Activated CD4-positive, alpha-beta memory T cell treated with anti-CD3 and anti-CD28 coated beads, Interleukin-2, amount 10 ng/mL, durations not matched to agents 7 days and 5 days (primary cell): ENCODE results near the gene SSRP1. TPM values are rescaled to one million over a fixed set of nuclear protein-coding genes. Genes with fewer than 3 reads are reported as not detected.

ENCODE experiments used
- CTCF ChIA-PET: fragments of 350-600 bp; sonication (Branson Sonifier 250); formaldehyde crosslinking; loops from one replicate; lab custom pipeline; 2021; ENCODE audit warnings: antibody characterized with exemption, inconsistent platforms; lab: Charles Lee
- POLR2A ChIA-PET: fragments of 350-600 bp; sonication (Branson Sonifier 250); formaldehyde crosslinking; loops from one replicate; lab custom pipeline; 2021; ENCODE audit warnings: antibody characterized with exemption; lab: Charles Lee
- DNase-seq: peaks from one replicate; pipeline ENCODE4 v3.0.0-alpha.2; 2020
- H3K27ac Mint-ChIP-seq: one replicate; pipeline ENCODE4 v1.8.0; 2021; ENCODE audit warnings: mild to moderate bottlenecking, mixed read lengths
- H3K27me3 Mint-ChIP-seq: one replicate; pipeline ENCODE4 v1.8.0; 2021; ENCODE audit warnings: mixed read lengths
- H3K36me3 Mint-ChIP-seq: one replicate; pipeline ENCODE4 v1.8.0; 2021; ENCODE audit warnings: low read depth, mixed read lengths
- H3K4me1 Mint-ChIP-seq: one replicate; pipeline ENCODE4 v1.8.0; 2021; ENCODE audit warnings: mixed read lengths
- H3K4me3 Mint-ChIP-seq: one replicate; pipeline ENCODE4 v1.8.0; 2021; ENCODE audit warnings: mild to moderate bottlenecking, mixed read lengths
- H3K9me3 Mint-ChIP-seq: one replicate; pipeline ENCODE4 v1.8.0; 2021; ENCODE audit warnings: mixed read lengths
- total RNA-seq, 2 experiments: library from RNA; stranded (reverse); gene quantifications; one replicate each; pipeline ENCODE4 v1.2.3, GENCODE V29; 2021

Gene SSRP1
- total RNA-seq, 2 experiments from 2014 or later = 135 to 137 TPM

DNA sequence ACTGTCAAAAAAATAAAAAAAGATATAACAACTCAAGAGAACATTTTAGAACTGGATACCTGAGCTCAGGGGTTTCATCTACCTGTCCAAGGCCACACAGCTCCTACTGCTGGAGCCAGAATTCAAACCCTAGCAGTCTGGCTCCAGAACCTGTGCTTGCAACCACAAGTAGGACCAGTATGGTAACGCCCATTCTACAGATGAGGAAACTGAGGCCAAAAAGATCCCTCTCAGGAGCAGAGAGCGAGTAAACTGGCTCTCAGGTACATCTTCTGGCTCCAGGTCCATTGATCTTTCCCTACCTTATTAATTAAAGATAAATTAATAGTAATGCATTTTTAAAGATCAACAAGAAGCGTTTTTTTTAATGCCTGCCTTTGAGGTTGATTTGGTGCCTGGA is 21.6 kb upstream of the SSRP1 start:
- no peak for DNase-seq
- CTCF ChIA-PET = interaction anchor here (2.1 kb wide), 1 partner anchor 11 kb away, joined by 8 read pairs; no protein-coding TSS in a partner anchor
- Mint-ChIP-seq H3K4me3 (no peak overlapping the region), H3K36me3 (no peaks in the 10 kb centered on the region), H3K27ac (no peak overlapping the region), H3K9me3 (peaks cover 2% of the 10 kb centered on the region), H3K4me1 (no peaks in the 10 kb centered on the region), H3K27me3 (peaks cover 20% of the 10 kb centered on the region)
- POLR2A ChIA-PET = no interaction called here

DNA sequence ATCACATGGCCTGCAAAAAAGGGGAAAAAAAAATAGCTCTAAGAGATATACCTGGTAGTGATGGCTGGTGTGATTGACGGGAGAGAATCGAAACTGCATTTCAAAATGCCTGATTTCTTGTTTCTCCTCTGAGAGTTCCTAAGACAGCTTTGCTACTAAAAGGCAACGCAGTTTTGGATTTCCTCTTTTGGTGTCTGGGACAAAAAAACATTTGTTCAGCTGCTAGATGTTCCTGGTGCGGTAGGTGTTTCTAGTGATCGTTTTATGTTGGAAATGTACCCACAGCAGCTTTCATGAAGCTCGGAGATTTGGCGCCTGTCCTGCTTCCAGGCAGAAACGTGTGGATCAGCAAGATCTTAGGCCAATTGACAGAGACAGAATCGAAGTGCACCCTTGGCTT is 20.6 kb upstream of the SSRP1 start:
- POLR2A ChIA-PET = no interaction called here
- DNase-seq = no peak
- no peaks in the 10 kb centered on the region for H3K36me3 Mint-ChIP-seq
- no peak overlapping the region for H3K27ac Mint-ChIP-seq
- H3K4me1 Mint-ChIP-seq = no peaks in the 10 kb centered on the region
- peaks cover 24% of the 10 kb centered on the region for H3K27me3 Mint-ChIP-seq
- CTCF ChIA-PET = interaction anchor here (1.5 to 2.1 kb wide), 2 partner anchors 10 to 137 kb away, joined by 6 to 8 read pairs; no protein-coding TSS in a partner anchor
- H3K4me3 Mint-ChIP-seq = no peak overlapping the region
- H3K9me3 Mint-ChIP-seq = peaks cover 4% of the 10 kb centered on the region

DNA sequence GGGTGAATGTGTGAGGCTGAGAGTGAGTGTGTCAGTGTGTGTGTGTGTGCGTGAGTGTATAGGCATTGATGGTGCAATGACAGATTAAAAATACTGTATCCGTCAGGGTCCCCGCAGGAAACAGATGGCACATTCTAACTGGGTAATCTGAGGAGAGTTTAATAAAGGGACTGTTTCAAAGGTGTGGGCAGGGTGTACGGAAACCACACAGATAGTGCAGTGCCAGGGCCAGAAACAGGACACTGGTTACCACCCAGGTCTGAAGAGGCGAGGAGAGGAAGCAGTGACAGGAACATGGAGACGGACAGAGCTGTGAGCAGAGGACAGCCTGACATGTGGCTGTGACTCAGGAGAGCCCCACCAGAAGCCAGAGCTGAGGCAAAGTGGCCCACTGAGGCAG is 19.0 kb upstream of the SSRP1 start:
- CTCF ChIA-PET = no interaction called here
- POLR2A ChIA-PET = no interaction called here
- Mint-ChIP-seq H3K4me1 (peaks cover 2% of the 10 kb centered on the region), H3K27me3 (peaks cover 28% of the 10 kb centered on the region), H3K36me3 (no peaks in the 10 kb centered on the region), H3K27ac (no peak overlapping the region), H3K4me3 (no peak overlapping the region), H3K9me3 (peaks cover 5% of the 10 kb centered on the region)
- DNase-seq = no peak

DNA sequence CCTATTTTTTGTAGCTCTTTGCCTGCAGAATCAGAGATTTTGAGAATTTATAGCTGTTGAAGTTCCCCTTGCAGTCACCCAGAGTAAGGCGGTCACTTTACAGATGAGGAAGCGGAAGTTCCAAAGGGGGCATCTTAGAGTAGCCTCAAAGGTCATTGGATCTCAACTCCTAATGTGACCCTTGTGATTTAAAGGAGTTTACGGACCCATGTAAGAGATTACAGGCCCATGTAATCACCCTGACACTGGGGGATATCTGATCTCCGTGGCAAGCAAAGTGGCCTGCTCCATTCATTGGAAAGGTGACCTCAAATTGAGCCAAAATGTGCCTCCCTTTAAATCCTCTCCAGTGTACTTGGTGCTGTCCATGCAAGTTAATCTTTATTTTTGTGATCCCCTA is 18.2 kb upstream of the SSRP1 start:
- CTCF ChIA-PET = interaction anchor here (0.6 kb wide), 1 partner anchor 152 kb away, joined by 3 read pairs; no protein-coding TSS in a partner anchor

DNA sequence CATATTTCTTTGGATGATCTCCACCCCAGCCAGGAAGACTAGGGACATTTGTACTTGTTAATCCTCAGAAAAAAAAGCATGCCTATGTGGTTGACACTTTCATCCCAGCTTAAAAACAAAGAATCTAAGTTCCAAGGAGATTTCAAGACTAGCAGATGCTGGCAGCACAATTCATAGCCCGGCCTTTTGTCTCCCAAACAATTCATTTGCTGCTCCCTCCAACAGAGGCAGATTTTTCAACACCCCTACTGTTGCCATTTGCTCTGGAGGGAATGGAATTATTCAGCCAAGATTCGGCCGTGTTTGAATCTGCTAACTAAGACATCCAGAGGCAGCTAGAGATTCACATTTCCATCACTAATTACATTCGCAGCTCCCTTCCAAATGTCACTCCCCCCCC is 17.8 kb upstream of the SSRP1 start:
- H3K27ac Mint-ChIP-seq = no peak overlapping the region
- H3K4me1 Mint-ChIP-seq = peaks cover 2% of the 10 kb centered on the region
- ChIA-PET POLR2A (no interaction called here), CTCF (interaction anchor here (0.6 to 1.3 kb wide), 2 partner anchors 104 to 153 kb away, joined by 3 to 6 read pairs; no protein-coding TSS in a partner anchor)
- no peak overlapping the region for H3K4me3 Mint-ChIP-seq
- H3K9me3 Mint-ChIP-seq = peaks cover 5% of the 10 kb centered on the region
- H3K27me3 Mint-ChIP-seq = peaks cover 29% of the 10 kb centered on the region
- DNase-seq = no peak
- H3K36me3 Mint-ChIP-seq = no peaks in the 10 kb centered on the region

More for the DNA sequence above, 18.2 kb upstream of the SSRP1 start:
- peaks cover 5% of the 10 kb centered on the region for H3K9me3 Mint-ChIP-seq
- peaks cover 28% of the 10 kb centered on the region for H3K27me3 Mint-ChIP-seq
- POLR2A ChIA-PET = no interaction called here
- H3K4me1 Mint-ChIP-seq = peaks cover 2% of the 10 kb centered on the region
- H3K4me3 Mint-ChIP-seq = no peak overlapping the region
- no peak overlapping the region for H3K27ac Mint-ChIP-seq
- H3K36me3 Mint-ChIP-seq = no peaks in the 10 kb centered on the region
- no peak for DNase-seq

DNA sequence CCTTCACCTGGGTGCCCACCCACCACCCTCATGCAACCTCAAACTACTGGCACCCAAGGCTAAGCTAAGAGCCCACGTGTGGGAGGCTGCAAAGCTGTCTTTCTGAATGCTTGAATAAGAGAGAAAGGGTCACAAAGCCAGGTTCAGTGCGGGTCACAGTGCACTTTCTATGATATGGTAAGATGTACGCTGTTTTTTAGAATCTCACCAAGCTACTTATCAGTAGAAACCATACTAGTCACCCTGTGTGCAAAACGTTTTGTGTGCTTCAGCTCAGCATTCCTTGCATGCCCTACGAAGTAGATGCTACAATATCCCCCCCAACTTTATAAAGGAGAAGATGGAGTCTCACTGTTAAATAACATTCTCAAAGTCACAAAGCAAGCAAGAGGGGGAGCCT is 17.3 kb upstream of the SSRP1 start:
- Mint-ChIP-seq H3K4me3 (no peak overlapping the region), H3K4me1 (peaks cover 2% of the 10 kb centered on the region), H3K36me3 (no peaks in the 10 kb centered on the region), H3K9me3 (peaks cover 5% of the 10 kb centered on the region), H3K27me3 (peaks cover 31% of the 10 kb centered on the region), H3K27ac (no peak overlapping the region)
- CTCF ChIA-PET = interaction anchor here (1.3 kb wide), 2 partner anchors 105 to 141 kb away, joined by 5 to 6 read pairs; no protein-coding TSS in a partner anchor
- no peak for DNase-seq
- POLR2A ChIA-PET = no interaction called here

DNA sequence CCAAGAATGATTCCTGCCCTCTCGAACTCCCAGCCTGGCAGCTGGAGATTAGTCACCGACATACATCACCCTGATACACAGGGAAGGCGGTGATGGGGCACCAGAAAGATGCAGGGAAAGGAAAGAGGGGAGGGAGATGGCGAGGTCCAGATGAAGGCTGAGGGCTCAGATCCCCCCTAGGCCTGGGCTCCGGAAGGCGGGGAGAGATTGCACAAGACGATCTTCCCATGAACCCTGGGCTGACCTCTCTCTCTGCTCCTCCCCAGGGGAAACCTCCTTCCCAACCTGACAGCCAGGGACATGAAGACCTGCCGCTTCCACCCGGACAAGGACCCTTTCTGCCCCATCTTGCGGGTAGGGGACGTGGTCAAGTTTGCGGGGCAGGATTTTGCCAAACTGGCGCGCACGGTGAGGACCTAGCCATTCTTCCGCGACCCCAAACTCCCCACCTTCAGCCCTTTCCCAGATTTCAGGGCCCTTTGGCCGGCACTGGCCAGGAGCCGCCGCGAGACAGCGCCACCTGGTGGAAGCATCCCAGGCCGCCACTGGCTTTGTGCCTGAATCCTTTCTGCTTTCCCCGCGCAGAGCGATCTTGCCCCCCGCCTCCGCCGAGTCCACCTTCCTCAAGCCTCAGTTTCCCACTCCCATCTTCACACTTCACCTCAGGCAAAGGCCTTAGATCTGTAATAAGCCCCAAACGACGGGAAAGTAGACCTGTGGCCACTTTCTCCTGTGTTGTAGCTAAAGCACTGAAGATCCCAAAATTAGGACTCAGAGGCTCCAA is 14.0 kb upstream of the SSRP1 start:
- H3K4me3 Mint-ChIP-seq = no peak overlapping the region
- peaks cover 5% of the 10 kb centered on the region for H3K9me3 Mint-ChIP-seq
- H3K4me1 Mint-ChIP-seq = peaks cover 2% of the 10 kb centered on the region
- peak; percentile 62 for DNase-seq
- no peak overlapping the region for H3K27ac Mint-ChIP-seq
- CTCF ChIA-PET = interaction anchor here (0.7 to 1.5 kb wide), 8 partner anchors 18 to 285 kb away, joined by 3 to 5 read pairs (median 4); partner anchors contain the start of gene TNKS1BP1
- POLR2A ChIA-PET = no interaction called here
- H3K27me3 Mint-ChIP-seq = peaks cover 18% of the 10 kb centered on the region
- H3K36me3 Mint-ChIP-seq = no peaks in the 10 kb centered on the region

DNA sequence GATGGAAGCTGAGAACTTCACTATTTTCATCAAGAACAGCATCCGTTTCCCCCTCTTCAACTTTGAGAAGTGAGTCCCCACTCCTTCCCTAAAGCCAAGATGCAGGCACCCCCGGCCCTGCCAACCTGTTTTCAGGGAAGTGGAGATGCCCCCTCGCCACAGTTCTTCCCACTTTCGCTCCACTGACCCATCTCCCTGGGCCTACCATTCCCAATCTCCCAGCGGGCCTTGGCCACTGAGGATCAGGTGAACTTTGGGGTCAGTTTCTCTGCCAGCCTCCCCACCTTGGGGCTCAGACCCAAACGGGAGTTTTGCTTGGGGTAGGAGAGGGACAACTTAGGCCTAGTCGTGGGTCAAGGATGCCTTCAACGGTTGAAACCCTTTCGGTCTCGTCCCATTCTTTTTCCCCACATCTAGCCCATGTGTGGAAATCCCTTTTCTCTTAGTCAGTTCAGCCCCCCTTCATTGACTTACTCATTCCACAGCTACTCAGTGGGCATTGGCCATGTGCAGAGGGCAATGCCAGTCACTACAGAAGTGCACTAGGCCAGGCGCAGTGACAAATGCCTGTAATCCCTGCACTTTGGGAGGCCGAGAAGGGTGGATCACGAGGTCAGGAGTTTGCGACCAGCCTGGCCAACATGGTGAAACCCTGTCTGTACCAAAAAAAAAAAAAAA is 13.1 kb upstream of the SSRP1 start:
- no peaks in the 10 kb centered on the region for H3K36me3 Mint-ChIP-seq
- peaks cover 2% of the 10 kb centered on the region for H3K4me1 Mint-ChIP-seq
- peaks cover 14% of the 10 kb centered on the region for H3K27me3 Mint-ChIP-seq
- POLR2A ChIA-PET = interaction anchor here (0.9 kb wide), 1 partner anchor 15 kb away, joined by 3 read pairs; no protein-coding TSS in a partner anchor
- peaks cover 5% of the 10 kb centered on the region for H3K9me3 Mint-ChIP-seq
- DNase-seq = no peak
- H3K4me3 Mint-ChIP-seq = no peak overlapping the region
- no peak overlapping the region for H3K27ac Mint-ChIP-seq
- CTCF ChIA-PET = interaction anchor here (0.7 to 1.5 kb wide), 5 partner anchors 14 to 1221 kb away, joined by 3 to 5 read pairs (median 3); no protein-coding TSS in a partner anchor

DNA sequence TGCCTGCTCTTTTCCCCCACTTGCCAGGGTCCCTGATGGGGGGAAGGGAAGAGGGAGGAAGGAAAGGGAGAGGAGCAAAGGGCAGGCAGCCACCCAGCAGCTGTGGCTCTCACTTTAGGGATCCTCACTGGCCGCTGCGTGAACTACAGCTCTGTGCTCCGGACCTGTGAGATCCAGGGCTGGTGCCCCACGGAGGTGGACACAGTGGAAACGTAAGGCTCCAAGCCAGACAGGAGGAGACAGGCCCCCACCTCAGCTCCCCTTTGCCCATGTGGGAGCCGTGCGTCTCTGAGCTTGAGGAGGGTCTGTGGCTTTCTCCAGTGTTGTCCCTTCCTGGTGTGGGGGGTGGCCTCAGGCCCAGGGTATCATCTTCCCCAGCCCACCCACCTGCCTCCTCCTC is 12.4 kb upstream of the SSRP1 start:
- no peak for DNase-seq
- no peak overlapping the region for H3K27ac Mint-ChIP-seq

DNA sequence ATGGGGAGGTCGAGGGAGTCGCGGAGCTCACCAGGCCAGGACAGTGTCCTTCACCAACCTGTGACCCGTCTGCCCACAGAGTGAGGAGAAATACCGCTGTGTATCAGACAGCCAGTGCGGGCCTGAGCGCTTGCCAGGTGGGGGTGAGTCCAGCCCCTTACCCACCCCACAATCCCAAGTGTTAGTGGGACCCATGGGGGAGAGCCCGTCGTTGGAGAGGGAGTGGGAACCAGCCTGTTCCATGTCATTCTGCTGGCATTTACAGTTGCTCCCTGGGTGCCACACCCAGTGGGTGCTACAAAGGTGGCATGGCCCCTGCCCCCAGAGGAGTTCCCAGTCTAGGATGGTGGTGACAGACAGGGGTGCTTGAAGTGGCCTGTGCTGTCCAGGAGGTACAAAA is 11.6 kb upstream of the SSRP1 start:
- peaks cover 10% of the 10 kb centered on the region for H3K27me3 Mint-ChIP-seq
- H3K27ac Mint-ChIP-seq = no peak overlapping the region
- peaks cover 5% of the 10 kb centered on the region for H3K9me3 Mint-ChIP-seq
- no peak overlapping the region for H3K4me3 Mint-ChIP-seq
- DNase-seq = no peak
- CTCF ChIA-PET = interaction anchor here (0.6 to 2.1 kb wide), 6 partner anchors 8 to 297 kb away, joined by 3 to 26 read pairs (median 4); partner anchors contain the start of gene P2RX3
- peaks cover 2% of the 10 kb centered on the region for H3K4me1 Mint-ChIP-seq
- POLR2A ChIA-PET = no interaction called here
- no peaks in the 10 kb centered on the region for H3K36me3 Mint-ChIP-seq

More for the DNA sequence above, 12.4 kb upstream of the SSRP1 start:
- CTCF ChIA-PET = interaction anchor here (0.6 to 1.5 kb wide), 6 partner anchors 9 to 296 kb away, joined by 3 to 4 read pairs (median 4); partner anchors contain the start of gene P2RX3
- H3K27me3 Mint-ChIP-seq = peaks cover 10% of the 10 kb centered on the region
- H3K4me3 Mint-ChIP-seq = no peak overlapping the region
- peaks cover 2% of the 10 kb centered on the region for H3K4me1 Mint-ChIP-seq
- H3K9me3 Mint-ChIP-seq = peaks cover 5% of the 10 kb centered on the region
- no peaks in the 10 kb centered on the region for H3K36me3 Mint-ChIP-seq
- POLR2A ChIA-PET = interaction anchor here (0.9 kb wide), 1 partner anchor 15 kb away, joined by 3 read pairs; no protein-coding TSS in a partner anchor

DNA sequence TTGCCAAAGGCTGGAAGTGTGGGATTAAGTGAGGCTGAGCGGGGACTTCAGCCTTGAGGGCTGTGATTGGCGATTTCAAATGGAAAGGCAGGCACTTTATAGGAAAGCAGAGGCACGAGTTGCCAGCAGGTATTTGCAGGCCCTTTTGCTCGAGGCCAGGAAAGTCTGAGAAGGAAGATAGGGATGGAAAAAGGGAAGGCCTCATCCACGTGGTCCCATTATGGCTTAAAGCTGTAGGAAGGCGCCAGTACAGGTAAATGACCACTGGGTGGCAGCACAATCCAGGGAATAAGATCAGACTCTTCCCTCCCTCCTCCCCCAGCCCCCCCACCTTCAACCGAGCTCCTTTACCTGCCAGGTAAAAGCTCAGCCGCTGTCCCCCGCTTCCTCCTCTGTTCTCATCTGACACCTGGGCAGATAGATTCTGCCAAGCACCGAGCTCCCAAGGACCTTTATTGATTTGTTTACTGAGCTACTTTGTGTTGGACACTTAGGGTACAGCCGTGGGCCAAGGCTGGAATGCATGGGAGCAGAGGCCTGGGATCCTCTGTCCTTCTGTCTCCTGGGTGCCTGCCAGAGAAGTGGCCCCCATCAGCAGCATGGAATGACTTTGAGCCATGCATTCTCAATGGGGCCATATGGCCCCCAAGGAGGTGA is 10.0 kb upstream of the SSRP1 start:
- Mint-ChIP-seq H3K4me3 (no peak overlapping the region), H3K4me1 (peaks cover 2% of the 10 kb centered on the region), H3K27ac (no peak overlapping the region), H3K27me3 (peaks cover 5% of the 10 kb centered on the region), H3K36me3 (no peaks in the 10 kb centered on the region), H3K9me3 (no peaks in the 10 kb centered on the region)
- ChIA-PET POLR2A (interaction anchor here (0.6 to 0.8 kb wide), 2 partner anchors 80 to 396 kb away, joined by 3 read pairs; partner anchors contain the start of gene SELENOH), CTCF (interaction anchor here (0.7 to 2.1 kb wide), 20 partner anchors 9 to 299 kb away, joined by 3 to 26 read pairs (median 6); partner anchors contain the start of genes SLC43A1, SLC43A3 and SSRP1)
- peak; percentile 67 for DNase-seq

DNA sequence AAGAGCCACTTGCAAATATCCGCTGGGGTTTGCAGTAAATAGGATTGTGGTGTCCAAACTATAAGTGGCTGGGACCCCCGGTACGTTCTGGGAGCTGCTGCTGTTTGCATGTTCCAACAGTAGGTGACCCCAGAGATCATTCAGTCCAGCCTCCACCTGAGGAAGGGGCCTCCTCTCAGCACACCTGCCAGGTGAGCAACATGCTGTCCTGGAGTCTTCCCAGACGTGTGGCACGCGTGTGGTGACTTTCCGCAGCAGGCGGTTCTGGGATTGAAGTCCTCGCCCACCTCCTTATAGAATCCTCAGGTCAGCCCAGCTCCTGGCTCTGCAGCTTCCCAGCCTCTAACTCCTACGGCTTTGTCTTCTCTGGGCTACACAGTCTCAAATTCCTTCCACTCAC is 9.1 kb upstream of the SSRP1 start:
- DNase-seq = no peak
- Mint-ChIP-seq H3K4me3 (no peak overlapping the region), H3K4me1 (no peaks in the 10 kb centered on the region), H3K36me3 (no peaks in the 10 kb centered on the region), H3K9me3 (no peaks in the 10 kb centered on the region), H3K27me3 (peaks cover 10% of the 10 kb centered on the region), H3K27ac (no peak overlapping the region)
- POLR2A ChIA-PET = no interaction called here
- CTCF ChIA-PET = interaction anchor here (1.9 to 2.1 kb wide), 3 partner anchors 19 to 149 kb away, joined by 5 to 13 read pairs (median 11); no protein-coding TSS in a partner anchor
